SW 1271 (cell line): ENCODE data around the gene CORIN.
A peak's percentile ranks its signal among the peaks of the same experiment; 100 is the strongest.

Source experiments
- DNase-seq, 2 experiments: peaks; one replicate each; lab custom pipeline; 2025; lab: John Stamatoyannopoulos, UW

The CORIN gene

DNA sequence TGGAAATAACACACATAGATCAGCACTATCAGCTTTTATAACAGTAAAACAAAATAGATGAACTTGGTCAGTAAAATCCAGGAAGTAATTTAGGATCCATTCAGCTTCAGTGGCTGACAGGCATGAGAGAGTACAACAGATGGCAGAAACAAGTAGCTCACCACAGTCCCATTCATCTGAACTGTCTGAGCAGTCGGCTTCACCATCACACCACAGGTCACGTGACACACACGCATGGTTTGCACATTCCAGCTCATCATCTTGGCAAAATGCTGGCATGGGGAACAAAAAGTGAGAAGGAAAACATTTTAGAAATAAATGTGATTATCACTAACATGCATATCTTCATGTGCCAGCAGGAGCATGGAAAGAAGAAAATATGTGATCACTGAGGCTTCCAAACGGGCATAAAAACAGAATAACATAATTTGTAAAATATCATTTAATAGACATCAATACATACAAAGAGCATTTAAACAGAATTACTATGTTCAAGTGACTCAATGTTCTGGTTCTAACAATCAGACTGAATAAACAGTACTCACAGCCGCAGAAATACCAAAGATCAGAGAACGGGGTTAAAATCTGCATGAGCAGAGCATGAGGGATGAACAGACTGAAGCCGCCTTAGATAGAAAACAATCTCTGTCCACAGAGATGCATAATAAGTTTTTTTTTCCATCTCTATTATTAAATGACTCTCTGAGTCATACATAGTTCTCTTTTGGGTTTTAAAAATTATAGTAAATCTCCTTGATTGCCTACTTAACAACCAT is 194.7 kb downstream of the CORIN start:
- no peak for DNase-seq

- DNase-seq = no peak
Measured at GRCh38 chr4:47642191-47642830, 195.6 kb downstream of the CORIN start.

DNA sequence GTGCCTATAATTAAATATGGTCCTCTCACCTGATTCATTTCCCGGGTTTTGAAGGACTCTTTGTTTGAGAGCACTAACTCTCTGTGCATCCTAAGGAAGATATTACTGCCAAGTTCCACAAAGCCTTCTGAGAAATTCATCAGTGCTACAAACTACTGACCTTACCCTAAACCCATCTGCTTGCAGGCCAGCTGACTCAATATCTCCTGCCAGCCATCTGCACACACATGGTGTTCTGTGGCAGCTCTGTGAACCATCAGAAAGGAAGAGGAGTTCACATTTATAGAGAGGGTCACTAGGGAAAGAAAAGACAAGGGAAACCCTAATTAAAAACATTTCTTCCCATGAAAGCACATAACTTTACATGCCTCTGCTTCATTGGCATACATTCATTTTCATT is 196.1 kb downstream of the CORIN start:
- DNase-seq = no peak

DNA sequence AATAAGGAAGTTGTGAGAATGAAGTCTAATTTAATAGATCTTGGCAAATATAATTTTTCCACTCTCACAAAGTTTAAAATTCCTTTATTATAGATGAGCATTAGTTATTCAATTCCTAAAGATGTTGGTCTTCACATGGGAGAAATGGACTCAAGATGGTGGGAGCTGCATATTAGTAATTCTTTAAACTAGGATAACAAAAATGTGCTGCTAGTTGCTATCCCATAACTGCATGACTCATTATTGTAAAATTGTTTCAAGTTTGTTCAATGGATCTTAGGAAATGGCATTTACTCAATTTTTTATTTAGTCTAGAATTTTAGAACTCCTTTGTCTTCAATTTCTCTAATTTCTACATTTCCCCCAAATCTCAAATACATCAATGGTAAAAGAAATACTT is 197.0 kb downstream of the CORIN start:
- no peak for DNase-seq

DNA sequence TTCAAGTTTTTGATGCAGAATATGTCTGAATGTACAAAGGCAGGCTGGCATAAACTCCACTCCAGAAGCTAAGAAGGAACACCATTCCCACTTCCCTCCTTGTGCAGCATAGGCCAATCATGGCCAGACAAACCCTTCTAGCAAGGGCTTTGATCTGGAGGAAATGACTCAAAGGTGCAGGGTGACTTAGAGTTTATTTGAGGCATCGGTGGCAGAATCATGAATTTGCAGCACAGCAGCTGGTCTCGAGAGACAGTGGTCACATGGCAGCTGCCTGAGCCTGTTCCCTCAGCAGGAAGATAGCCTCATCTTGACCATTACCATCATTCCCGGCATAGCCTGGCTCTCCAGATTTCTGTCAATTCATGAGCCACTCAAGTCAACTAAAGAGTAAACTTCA is 198.3 kb downstream of the CORIN start:
- peak in 1 of 2 experiments; percentile 4 for DNase-seq

GRCh38 chr4:47631161-47631560 is 206.7 kb downstream of the CORIN start:
- DNase-seq = no peak

GRCh38 chr4:47624031-47624441 is 213.8 kb downstream of the CORIN start:
- peak in 1 of 2 experiments; percentile 28 for DNase-seq

GRCh38 chr4:47621181-47621580 is 216.7 kb downstream of the CORIN start:
- DNase-seq = no peak

GRCh38 chr4:47619691-47620090 is 218.2 kb downstream of the CORIN start:
- no peak for DNase-seq

DNA sequence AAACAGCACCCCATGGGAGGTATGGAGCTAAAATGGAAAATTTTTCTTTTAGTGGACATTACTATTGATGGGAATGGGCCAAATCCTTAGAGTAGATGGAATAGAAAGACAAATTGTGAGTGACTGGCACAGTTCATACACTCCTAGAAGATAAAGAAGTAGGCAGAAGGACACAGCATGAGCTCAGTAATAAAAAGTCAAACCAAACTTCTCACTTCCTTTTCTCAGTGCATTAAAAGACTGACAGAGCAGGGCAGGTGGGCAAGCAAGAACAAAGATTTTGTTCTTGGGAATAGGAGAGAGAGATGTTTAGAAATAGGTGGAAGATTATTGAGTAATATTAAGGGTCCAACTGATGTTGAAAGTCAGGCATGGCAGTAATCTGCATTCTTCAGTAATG is 220.3 kb downstream of the CORIN start:
- DNase-seq = no peak

GRCh38 chr4:47615385-47615784 is 222.5 kb downstream of the CORIN start:
- DNase-seq = no peak

DNA sequence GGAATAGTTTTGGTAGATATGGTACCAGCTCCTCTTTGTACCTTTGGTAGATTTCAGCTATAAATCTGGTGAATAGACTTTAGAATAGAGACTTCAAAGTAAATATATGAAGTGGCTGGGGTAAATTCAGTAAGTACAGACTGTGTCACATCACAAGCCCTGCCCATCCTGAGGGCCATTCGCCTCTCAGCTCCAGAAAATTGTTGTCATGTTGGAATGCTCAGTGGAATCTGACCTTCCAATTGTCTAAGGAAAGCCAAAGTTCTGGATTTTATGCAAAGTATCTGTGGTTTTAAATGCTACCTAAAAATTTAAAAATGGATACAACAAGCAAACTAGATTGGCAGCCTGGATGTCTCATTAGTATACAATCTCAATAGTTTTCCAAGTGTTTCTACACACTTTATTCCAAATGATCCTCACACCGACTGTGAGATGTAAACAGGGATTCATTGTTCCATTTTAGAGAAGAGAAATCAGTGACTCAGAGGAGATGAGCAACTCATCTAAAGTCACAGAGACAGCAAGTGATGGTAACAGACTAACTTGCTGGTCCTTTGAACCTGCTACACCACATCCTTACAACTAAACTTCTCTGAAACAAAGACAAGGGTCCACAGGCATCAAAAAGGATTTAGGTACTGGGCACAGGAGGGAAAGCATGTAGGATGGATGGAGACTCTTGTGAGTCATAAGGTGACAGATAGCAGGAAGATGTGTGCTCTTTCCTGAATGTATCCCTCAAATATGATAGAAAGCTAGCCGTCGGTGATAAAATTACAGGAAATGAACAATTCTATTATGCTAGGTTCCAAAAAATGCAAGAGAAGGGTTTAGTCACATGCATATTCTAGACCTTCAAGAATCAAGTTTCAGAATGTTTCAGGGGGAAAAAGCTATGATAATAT is 225.5 kb downstream of the CORIN start:
- DNase-seq = peak in 1 of 2 experiments; percentile 14

- DNase-seq = no peak
Measured at GRCh38 chr4:47606482-47606881, 231.4 kb downstream of the CORIN start.

GRCh38 chr4:47598896-47599295 is 239.0 kb downstream of the CORIN start:
- DNase-seq = no peak

GRCh38 chr4:47598320-47598719 is 239.5 kb downstream of the CORIN start:
- no peak for DNase-seq

- no peak for DNase-seq
Measured at GRCh38 chr4:47597696-47598095, 240.2 kb downstream of the CORIN start.

GRCh38 chr4:47590325-47590724 is 247.5 kb downstream of the CORIN start:
- no peak for DNase-seq

DNA sequence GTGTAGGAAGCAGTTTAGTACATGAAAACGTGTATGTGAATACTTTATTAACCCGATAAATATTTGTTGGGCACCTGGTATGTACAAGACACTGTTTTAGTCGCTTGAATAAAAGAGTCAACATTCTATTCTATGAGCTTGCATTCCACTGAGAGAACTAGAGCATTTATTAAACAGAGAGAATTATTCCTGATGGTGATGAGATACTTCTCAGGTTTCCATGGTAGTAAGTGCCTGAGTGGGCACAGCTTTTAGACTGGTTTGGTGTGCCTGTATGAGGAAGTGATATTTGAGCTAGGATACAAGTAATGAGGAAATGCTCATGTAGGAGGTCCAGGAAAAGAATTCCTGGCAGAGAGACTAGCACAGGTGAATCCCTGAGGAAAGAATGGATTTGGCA is 258.6 kb downstream of the CORIN start:
- DNase-seq = no peak

- no peak for DNase-seq
Measured at GRCh38 chr4:47577779-47578553, 259.9 kb downstream of the CORIN start.

DNA sequence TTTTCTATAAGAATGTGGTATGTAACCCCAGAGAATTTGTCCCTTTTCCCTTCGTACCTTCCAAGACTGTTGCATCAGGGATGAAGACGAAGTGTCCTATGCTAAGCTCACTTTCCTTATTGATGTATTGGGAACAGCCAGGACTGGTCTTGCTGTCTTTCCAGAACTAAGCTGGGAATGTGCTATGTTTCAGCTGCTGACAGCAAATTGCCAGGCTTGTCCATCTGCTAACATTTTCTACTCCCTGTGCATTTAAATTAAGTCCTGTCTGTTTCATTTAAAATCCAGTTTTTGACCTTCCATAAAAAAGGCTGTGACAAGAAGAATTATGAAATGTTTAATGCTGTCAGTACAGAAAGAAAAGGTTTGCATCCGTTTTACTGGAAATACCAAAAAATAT is 264.9 kb downstream of the CORIN start:
- DNase-seq = no peak

DNA sequence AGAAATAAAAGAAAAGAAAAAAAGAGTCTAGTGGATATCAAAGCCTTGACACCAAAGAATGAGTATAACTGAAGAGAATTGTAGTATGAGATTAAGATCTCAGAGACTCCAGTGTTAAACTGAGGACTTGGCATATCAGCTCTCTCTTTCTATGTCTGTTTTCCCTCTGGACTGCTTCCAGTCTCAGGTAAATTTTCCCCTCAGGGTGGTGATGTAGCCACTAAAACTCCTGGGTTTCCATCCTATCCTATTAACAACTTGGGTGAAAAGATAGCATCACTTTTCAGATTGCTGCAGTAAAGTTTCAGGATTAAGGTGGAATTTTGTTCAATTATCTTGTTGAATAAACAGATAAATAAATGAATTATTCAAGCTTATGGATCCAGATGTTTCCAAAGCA is 267.1 kb downstream of the CORIN start:
- DNase-seq = no peak

- no peak for DNase-seq
Measured at GRCh38 chr4:47567511-47567910, 270.4 kb downstream of the CORIN start.
